ENCODE data around the gene MLANA. TPM values are rescaled to one million over a fixed set of nuclear protein-coding genes. Genes with fewer than 3 reads are reported as not detected.
A peak's percentile ranks its signal among the peaks of the same experiment; 100 is the strongest.

MLANA gene
- total RNA-seq, 3 donors from 2014 or later (not counting 1 experiment from before 2014, with no cell fraction given), result not detected

GRCh38 chr9:5846501-5846921 is 44.2 kb upstream of the MLANA start:
- WGBS (ENCODE audit: insufficient coverage), result 97% methylated on average over 3 of the region's 4 CpGs
- peaks cover 91 to 93% of the 10 kb centered on the region in 2 donors for H3K4me1 Mint-ChIP-seq

GRCh38 chr9:5848372-5848882 is 42.3 kb upstream of the MLANA start:
- Mint-ChIP-seq H3K9me3 (no peaks in the 10 kb centered on the region), H3K4me3 (peak overlapping the region; percentile 38), H3K27ac (peak overlapping the region; percentile 85 to 93), H3K36me3 (no peaks in the 10 kb centered on the region), H3K4me1 (peaks cover 90 to 93% of the 10 kb centered on the region in 2 donors), H3K27me3 (ENCODE audit: low read depth in 2 of 2) (no peaks in the 10 kb centered on the region)
- Histone ChIP-seq H3K36me3 (ENCODE audit: control insufficient read depth, insufficient read depth, low read length) (no peaks in the 10 kb centered on the region), H3K27ac (ENCODE audit: low read length) (no peak overlapping the region), H3K4me3 (ENCODE audit: low read length) (no peak overlapping the region), H3K27me3 (ENCODE audit: control insufficient read depth, insufficient read depth, low read length) (no peaks in the 10 kb centered on the region), H3K4me1 (ENCODE audit: control insufficient read depth, insufficient read depth, low read length) (peaks cover 75% of the 10 kb centered on the region), H3K9me3 (ENCODE audit: control insufficient read depth, insufficient read depth, low read length) (no peaks in the 10 kb centered on the region)
- 100% methylated on average over 3 of the region's 3 CpGs for WGBS (ENCODE audit: insufficient coverage)
- DNase-seq (no peak), ATAC-seq (no peak)
- intact Hi-C loops (cut with micrococcal nuclease), result loop anchor here (10.0 kb wide), 1 partner anchor 566 kb away; the partner anchor contains the start of gene UHRF2
- TF ChIP-seq CTCF (IDR thresholded peaks at IDR 0.05), result no peak

More at GRCh38 chr9:5846501-5846921, 44.2 kb upstream of the MLANA start:
- no peak overlapping the region for H3K4me3 ChIP-seq (ENCODE audit: low read length)
- Mint-ChIP-seq H3K27ac (peak overlapping the region in 1 of 2 donors; percentile 91), H3K36me3 (no peaks in the 10 kb centered on the region), H3K9me3 (no peaks in the 10 kb centered on the region), H3K27me3 (ENCODE audit: low read depth in 2 of 2) (no peaks in the 10 kb centered on the region), H3K4me3 (no peak overlapping the region)
- peaks cover 80% of the 10 kb centered on the region for H3K4me1 ChIP-seq (ENCODE audit: control insufficient read depth, insufficient read depth, low read length)
- no peaks in the 10 kb centered on the region for H3K27me3 ChIP-seq (ENCODE audit: control insufficient read depth, insufficient read depth, low read length)
- H3K27ac ChIP-seq (ENCODE audit: low read length), result no peak overlapping the region
- no peak for TF ChIP-seq CTCF (IDR thresholded peaks at IDR 0.05)
- intact Hi-C loops (cut with micrococcal nuclease), result loop anchor here (10.0 kb wide), 1 partner anchor 568 kb away; the partner anchor contains the start of gene UHRF2
- peaks cover 5% of the 10 kb centered on the region for H3K9me3 ChIP-seq (ENCODE audit: control insufficient read depth, insufficient read depth, low read length)
- ATAC-seq (no peak), DNase-seq (no peak)
- no peaks in the 10 kb centered on the region for H3K36me3 ChIP-seq (ENCODE audit: control insufficient read depth, insufficient read depth, low read length)

GRCh38 chr9:5850724-5851122 is 40.0 kb upstream of the MLANA start:
- intact Hi-C loops (cut with micrococcal nuclease), result loop anchor here (1.0 to 2.0 kb wide), 2 partner anchors 8 to 18 kb away; partner anchors contain the start of gene ERMP1
- no peak for TF ChIP-seq CTCF (IDR thresholded peaks at IDR 0.05)
- DNase-seq (no peak), ATAC-seq (no peak)
- Histone ChIP-seq H3K9me3 (ENCODE audit: control insufficient read depth, insufficient read depth, low read length) (no peaks in the 10 kb centered on the region), H3K4me3 (ENCODE audit: low read length) (no peak overlapping the region), H3K27ac (ENCODE audit: low read length) (peak overlapping the region; percentile 29), H3K27me3 (ENCODE audit: control insufficient read depth, insufficient read depth, low read length) (no peaks in the 10 kb centered on the region), H3K4me1 (ENCODE audit: control insufficient read depth, insufficient read depth, low read length) (peaks cover 62% of the 10 kb centered on the region), H3K36me3 (ENCODE audit: control insufficient read depth, insufficient read depth, low read length) (no peaks in the 10 kb centered on the region)
- peak overlapping the region; percentile 85 to 93 for H3K27ac Mint-ChIP-seq
- H3K9me3 Mint-ChIP-seq, result no peaks in the 10 kb centered on the region
- H3K4me3 Mint-ChIP-seq, result peak overlapping the region; percentile 71
- H3K36me3 Mint-ChIP-seq, result no peaks in the 10 kb centered on the region
- no peaks in the 10 kb centered on the region for H3K27me3 Mint-ChIP-seq (ENCODE audit: low read depth in 2 of 2)
- peaks cover 76 to 84% of the 10 kb centered on the region in 2 donors for H3K4me1 Mint-ChIP-seq

DNA sequence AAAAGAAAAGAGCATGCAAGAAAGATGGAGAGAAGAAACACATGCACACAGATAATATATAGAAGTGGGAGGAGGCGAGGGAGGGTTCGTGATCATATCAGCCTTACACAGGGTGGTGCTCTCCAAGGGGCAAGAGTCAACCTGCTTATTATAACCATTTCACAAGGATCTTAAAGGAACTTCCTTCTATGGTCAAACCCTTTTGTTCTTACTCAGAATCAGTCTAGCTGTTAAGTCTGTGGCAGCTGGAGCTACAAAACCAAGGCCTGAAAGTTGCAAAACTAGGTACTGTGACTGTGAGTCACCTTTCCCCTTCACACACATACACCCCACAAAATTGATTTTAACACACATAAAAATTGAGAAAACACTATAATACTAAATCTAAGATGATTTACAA is 39.2 kb upstream of the MLANA start:
- ATAC-seq, result peak; percentile 90 to 92 (median 91)
- H3K36me3 ChIP-seq (ENCODE audit: control insufficient read depth, insufficient read depth, low read length), result no peaks in the 10 kb centered on the region
- H3K9me3 ChIP-seq (ENCODE audit: control insufficient read depth, insufficient read depth, low read length), result no peaks in the 10 kb centered on the region
- H3K27ac ChIP-seq (ENCODE audit: low read length), result peak overlapping the region; percentile 29
- DNase-seq, result peak in 1 of 2 donors; percentile 52
- H3K4me3 ChIP-seq (ENCODE audit: low read length), result no peak overlapping the region
- Mint-ChIP-seq H3K9me3 (no peaks in the 10 kb centered on the region), H3K4me1 (peaks cover 68 to 77% of the 10 kb centered on the region in 2 donors), H3K27me3 (ENCODE audit: low read depth in 2 of 2) (no peaks in the 10 kb centered on the region), H3K4me3 (peak overlapping the region; percentile 71), H3K27ac (peak overlapping the region; percentile 85 to 93), H3K36me3 (no peaks in the 10 kb centered on the region)
- TF ChIP-seq CTCF (IDR thresholded peaks at IDR 0.05), result no peak
- intact Hi-C loops (cut with micrococcal nuclease), result loop anchor here (1.0 to 2.0 kb wide), 2 partner anchors 9 to 19 kb away; partner anchors contain the start of gene ERMP1
- no peaks in the 10 kb centered on the region for H3K27me3 ChIP-seq (ENCODE audit: control insufficient read depth, insufficient read depth, low read length)
- H3K4me1 ChIP-seq (ENCODE audit: control insufficient read depth, insufficient read depth, low read length), result peaks cover 56% of the 10 kb centered on the region
- WGBS (ENCODE audit: insufficient coverage), result 20% methylated on average over 2 of the region's 2 CpGs
